ENCODE data around the gene SRRM4.

GRCh38 chr12:119154435-119154818 lies 173.1 kb downstream of the SRRM4 start:
- TF ChIP-seq, protein P1, sequence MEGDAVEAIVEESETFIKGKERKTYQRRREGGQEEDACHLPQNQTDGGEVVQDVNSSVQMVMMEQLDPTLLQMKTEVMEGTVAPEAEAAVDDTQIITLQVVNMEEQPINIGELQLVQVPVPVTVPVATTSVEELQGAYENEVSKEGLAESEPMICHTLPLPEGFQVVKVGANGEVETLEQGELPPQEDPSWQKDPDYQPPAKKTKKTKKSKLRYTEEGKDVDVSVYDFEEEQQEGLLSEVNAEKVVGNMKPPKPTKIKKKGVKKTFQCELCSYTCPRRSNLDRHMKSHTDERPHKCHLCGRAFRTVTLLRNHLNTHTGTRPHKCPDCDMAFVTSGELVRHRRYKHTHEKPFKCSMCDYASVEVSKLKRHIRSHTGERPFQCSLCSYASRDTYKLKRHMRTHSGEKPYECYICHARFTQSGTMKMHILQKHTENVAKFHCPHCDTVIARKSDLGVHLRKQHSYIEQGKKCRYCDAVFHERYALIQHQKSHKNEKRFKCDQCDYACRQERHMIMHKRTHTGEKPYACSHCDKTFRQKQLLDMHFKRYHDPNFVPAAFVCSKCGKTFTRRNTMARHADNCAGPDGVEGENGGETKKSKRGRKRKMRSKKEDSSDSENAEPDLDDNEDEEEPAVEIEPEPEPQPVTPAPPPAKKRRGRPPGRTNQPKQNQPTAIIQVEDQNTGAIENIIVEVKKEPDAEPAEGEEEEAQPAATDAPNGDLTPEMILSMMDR (IDR thresholded peaks at IDR 0.05): no peak
- TF ChIP-seq POLR2A (IDR thresholded peaks at IDR 0.05) (no peak), EP300 (IDR thresholded peaks at IDR 0.05) (no peak)
